Astrocyte of the hippocampus (primary cell): ENCODE results near the gene CNTN5.

Source experiments
- DNase-seq: peaks from one replicate; pipeline ENCODE4 v3.0.0; 2011; ENCODE audit warnings: low read depth, low spot score

CNTN5 gene

DNA sequence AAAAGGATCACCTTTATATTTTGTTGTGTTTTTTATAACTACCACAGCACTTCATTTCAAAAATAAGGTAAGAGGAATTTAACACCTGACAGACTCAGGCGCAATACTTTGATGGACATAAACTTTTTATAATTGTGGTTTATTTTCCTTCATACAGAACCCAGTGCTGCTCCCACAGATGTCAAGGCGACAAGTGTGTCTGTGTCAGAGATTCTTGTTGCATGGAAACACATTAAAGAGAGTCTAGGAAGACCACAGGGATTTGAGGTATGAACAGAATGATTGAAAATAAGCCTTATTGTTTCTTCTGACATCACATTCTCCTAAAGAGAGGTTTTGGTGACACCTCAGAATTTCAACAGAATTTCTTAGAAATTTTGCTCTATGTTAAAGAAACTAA lies 1287.5 kb downstream of the CNTN5 start:
- no peak for DNase-seq

DNA sequence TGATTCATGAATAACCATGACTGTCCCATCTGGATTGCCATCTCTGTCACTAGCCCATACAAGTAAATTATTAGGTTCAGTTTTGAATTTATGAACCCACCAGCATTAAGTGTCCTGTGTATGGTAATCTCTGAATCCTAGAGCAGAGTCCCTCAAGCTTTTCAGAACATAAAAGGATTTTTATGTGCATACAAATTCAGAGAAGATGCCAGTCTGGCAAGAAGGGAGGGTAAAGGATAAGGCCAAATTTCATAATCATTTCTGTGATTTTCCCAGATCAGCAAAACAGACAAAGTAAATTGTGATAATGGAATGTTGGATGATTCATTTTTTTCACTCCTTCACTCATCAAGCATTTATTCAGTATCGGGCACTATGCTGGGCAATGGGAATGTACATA lies 1295.2 kb downstream of the CNTN5 start:
- no peak for DNase-seq

DNA sequence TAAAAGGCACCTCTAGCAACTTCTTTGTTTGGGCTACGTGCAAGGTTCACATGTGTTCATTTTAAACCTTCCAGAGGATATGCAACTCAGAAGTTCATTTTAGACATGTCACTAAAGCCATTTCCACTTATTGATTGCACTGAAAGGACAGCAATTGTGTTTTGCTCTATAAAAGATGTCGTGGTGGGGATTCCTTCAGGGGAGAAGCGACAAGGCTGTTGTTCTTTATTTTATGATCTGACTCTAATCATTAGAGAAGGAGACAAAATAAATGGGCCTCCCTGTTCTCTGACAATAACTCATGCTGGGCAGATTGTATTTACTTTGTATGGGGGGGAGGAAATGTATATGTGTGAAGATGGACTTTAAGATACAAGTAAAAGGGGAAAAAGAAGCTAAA lies 1296.2 kb downstream of the CNTN5 start:
- no peak for DNase-seq

DNA sequence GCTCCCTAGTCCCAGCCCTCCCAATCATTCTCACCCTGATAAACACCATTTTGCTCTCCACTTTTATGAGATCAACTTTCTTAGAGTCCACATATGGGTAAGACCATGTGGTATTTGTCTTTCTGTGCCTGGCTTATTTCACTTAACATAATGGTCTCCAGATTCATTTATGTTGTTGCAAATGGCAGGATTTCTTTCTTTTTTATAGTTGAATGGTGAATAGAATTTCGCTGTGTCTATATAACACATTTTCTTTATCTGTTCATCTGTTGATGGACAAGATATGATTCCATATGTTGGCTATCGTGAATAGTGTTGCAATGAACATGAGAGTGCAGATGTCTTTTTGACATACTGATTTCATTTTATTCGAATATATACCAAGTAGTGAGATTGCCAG lies 1298.9 kb downstream of the CNTN5 start:
- DNase-seq: no peak

DNA sequence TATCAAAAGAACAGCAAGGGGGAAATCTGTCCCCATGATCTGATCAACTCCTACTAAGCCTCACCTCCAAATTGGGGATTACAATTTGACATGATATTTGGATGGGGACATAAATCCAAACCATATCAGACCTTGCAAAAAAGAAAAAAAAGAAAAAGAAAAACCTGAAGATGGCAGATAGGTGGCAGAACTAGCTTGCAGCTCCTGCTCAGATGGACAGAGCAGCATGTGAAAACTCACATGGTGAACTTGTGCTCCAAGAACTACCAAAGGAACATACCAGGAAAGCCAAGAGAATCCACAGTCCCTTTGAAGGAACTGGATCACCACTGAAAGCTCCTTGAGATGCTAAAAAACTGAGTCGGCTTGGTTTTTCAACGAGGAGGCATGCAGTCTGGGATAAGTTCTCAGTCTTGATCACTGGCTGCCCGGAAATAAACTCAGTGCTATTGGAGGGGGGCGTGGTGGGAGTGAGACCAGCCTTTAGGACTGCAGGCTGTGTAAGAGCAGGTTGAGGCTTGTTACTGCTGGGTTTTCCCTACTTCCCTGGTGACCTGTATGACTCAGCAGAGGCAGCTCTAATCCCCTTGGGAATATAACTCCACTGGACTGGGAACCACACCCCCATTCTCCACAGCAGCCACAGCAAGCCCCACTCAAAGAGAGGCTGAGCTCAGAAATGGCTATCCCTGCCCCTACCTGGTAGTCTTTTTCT lies 1308.0 kb downstream of the CNTN5 start:
- DNase-seq: peak; percentile 32

DNA sequence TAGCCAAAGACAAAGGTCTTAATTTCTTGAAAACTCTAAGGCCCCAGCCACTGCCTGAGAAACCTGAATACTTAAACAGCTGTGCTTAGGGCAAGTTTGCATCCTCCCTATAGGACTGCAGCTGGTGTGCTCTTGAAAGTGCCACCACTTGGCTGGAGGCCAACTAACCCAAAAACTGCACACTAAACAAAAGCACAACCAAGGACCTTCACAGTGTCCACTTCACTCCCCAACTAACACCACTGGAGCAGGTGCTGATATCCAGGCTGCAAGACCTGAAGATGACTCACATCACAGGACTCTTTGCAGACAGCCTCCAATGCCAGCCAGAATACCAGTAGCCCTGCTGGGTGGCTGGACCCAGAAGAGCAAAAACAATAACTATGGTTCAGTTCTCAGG lies 1308.6 kb downstream of the CNTN5 start:
- no peak for DNase-seq

DNA sequence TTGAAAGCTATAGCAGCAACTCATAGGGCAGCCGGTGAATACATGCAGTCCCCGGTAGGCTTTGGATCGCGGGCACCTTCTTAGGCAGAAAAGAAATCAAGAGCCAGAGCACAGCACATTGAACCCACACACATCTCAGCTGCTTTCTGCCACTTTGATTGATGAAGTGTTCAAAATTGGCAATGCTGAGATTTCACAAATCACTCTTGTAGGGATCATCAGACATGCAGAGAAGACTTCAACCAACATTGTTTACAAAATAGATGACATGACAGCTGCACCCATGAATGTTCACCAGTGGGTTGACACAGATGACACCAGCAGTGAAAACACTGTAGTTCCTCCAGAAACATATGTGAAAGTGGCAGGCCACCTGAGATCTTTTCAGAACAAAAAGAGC lies 1316.1 kb downstream of the CNTN5 start:
- no peak for DNase-seq

DNA sequence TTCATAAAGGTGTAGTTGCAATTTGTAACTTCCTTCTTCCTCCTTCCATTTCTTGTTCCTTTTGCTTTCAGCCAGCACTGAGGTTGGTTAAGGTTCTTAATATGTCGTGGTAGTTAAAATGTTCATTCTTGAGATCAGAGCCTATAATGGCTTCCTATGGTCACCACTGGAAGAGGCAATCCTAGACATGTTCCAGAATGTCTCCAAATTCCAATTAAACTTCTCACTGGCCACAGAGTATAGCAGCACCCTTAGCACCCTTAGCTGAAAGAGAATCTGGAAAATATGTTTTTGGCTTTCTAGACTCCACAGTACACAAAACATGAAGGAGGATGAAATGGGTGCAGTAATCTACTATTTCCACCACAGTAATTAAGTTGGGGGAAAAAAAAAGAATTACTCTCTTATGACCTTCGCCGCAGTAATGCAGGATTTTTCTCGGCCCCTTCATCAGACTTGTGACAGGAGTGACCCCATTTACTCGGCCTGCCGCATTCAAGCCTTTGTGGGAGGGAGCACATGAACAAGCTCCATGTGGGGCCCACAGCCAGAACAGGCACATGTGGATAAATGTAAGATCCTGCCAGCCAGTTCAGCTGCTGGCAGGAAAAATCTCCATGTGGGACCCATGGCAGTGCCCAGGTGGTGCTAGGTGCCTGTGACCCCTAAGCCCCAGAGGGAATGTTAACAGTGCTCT lies 1317.5 kb downstream of the CNTN5 start:
- DNase-seq: no peak

DNA sequence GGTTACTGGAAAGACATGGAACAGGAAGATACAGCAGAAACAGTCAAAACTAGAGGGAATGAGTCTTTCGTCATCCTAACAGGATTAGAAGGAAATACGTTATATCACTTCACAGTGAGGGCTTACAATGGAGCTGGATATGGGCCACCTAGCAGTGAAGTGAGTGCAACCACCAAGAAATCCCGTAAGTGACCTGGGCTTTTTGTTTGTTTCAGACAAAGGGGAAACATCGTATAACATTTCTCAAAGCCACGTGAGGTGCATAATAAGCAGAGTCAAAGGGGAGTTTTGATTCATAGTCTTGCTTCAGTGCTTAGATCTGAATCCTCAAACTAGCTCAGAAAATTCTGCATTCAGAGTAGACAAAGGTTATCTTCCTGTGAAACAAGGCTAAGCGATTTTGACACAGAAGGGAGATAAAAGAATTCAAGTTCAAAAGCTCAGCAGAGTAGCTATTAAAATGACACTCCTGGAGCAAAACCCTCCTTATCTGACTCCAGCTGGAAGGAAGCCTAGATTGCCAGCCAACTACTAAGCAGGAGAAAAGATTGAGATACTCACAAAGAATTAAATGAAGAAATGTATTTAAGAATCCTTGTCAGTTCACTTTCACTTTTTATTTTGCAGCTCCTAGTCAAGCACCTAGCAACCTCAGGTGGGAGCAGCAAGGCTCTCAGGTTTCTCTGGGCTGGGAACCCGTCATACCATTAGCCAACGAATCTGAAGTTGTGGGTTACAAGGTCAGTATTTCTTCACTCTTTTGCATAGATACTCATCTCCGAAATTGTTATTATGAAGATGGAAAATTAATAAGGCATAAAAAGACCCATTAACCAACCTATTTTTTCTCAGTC lies 1319.9 kb downstream of the CNTN5 start:
- peak; percentile 45 for DNase-seq

DNA sequence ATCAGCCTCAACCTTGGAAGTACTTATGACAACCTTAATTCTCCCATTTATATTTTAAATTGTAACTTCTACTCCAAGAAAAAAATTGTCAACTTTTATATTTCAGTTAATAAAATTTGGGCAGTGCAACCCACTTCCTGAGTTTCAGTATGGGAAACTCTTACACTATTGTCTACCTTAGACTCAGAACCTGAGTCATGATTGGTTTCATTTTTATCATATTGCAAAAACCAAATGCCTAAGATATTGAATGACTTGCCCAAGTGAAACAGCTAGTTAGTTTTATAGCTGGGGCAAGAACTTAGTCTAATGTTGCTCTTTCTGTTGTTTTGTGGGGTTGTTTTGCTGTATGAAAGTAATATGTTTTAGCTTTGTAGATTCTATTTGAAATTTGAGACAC lies 1332.3 kb downstream of the CNTN5 start:
- DNase-seq: no peak

DNA sequence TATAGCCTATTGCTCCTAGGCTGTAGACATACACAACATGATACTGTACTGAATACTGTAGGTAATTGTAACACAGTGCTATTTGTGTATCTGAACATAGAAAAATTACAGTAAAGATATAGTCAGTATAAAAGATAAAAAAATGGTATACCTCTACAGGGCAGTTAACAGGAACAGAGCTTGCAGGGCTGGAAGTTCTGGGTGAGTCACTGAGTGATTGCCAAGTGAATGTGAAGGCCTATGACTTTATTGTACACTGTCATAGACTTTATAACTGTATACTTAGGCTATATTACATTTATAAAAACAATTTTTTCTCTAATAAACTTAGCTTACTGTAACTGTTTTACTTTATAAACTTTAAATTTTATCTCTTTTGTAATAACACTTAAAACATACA lies 1334.0 kb downstream of the CNTN5 start:
- DNase-seq: no peak

DNA sequence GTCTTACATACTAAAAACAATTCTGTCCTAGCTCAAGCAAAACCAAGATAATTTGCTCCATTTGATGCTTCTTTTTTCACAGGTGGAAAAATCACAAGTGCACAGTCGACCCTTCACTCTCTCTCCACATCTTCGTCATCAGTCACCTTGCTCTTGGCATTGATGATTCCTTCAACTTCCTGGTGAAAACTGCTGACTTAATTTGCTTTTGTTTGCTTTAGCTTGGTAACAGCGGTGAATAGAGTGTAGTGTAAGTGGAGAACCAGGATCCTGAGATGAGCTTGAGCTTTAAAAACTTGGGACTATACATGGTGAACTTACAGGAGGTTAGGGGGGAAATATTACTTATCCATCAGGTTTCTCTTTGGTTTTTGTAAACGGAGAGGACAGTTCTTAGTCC lies 1335.3 kb downstream of the CNTN5 start:
- no peak for DNase-seq

DNA sequence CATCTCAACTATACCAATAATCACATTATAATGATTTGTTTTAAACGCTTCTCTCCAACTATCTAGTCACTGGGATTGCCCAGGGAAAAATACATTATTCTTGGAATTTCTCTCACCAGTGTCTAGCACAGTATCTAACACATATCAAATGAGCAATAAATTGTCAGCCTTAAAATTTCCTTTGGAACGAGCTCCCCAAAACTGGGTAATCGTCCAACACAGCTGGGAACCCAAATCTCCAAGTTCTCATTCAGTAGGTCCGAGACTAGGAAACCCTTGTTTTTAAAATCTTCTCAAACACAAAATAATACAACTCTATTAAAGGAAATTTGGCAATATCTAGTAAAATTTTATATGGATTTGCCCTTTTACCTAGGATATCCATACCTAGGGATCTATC lies 1338.5 kb downstream of the CNTN5 start:
- no peak for DNase-seq

DNA sequence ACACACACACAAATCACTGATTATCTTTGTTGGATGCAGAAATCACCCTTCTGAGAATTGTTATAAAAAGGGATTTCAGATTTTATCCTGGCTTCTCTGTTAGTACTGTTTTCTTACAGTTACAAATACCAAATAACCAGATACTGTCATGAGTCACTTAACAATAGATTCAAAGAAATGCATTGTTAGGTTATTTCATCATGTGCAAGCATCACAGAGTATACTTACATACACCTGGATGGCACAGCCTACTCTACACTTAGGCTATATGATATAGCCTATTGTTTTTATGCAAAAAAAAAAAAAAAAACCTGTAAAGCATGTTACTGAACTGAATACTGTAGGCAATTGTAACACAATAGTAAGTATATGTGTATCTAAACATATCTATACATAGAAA lies 1347.1 kb downstream of the CNTN5 start:
- DNase-seq: no peak

DNA sequence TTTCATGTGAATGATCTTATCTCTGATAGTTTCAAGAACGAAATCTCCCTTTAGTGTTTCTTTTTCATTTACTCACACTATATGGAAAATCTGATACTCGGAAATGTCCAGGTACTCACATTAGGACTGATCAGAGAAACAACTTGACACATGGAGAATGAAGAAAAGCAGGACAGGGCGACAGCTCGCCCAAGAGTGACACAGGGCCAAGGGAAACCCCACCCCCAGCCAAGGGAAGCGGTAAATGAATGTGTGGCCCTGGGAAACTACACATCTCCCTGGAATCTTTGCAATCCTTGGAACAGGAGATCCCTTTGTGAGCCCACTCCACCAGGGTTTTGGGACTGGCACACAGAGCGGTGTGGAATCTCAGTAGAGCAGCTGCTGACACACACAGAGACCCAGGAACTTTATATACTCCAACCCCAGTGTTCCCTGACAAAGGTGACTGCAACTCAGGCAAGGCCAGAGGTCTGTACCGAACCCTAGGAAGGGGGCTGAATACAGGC lies 1362.7 kb downstream of the CNTN5 start:
- no peak for DNase-seq

DNA sequence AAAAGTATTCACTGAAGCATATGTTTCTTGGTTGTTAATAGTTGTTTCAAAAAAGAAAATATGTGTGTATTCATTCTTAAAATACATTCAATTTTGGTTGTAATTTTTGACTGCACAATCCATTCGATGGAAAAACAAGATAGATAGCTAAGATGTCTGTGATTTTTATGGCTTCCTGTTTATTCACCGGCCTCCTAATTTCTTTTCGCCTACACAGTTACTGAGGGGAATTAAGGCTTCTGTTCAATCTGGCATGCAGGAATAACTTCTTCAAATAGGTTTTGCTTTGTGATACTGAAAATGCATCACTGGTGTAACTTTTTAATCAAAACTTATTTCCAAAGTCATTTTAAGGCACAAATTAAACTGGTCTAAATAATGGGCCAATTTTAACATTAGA lies 1375.5 kb downstream of the CNTN5 start:
- no peak for DNase-seq

DNA sequence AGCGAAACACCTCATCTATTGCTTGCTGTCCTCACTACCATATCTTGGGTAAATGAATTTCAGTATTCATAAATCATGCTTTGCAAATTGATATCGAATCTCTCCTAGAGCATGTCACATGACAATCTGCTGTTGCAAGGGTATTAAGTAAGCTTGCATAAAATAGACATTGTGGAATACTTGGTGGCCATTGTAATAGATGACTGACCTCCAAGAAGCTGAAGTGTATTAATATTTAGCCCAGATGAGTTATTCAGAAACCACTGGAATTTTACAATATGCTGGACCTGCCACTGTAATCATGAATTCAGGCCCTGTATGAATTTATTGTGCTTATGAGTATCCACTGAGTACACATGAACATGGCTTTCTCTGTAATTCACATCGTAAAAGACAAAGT lies 1376.7 kb downstream of the CNTN5 start:
- no peak for DNase-seq

DNA sequence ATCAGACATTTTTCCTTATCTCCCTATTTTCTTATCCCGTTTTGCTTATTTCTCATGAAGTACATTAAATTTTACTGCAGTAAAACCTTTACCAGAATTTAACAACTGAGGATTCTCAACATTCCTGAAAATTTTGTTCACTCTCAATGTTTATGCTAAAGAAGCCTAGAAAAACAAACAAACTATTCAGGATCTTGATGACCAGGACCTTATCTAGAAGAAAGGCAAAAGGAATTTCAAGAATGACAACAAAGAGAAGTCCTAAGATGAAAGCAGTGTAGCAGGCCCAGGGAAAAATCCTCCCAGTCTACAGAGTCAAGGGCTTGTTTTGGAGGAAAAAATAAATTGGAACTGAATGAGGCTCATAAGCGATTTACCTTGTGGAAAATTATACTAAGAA lies 1383.1 kb downstream of the CNTN5 start:
- peak; percentile 77 for DNase-seq

DNA sequence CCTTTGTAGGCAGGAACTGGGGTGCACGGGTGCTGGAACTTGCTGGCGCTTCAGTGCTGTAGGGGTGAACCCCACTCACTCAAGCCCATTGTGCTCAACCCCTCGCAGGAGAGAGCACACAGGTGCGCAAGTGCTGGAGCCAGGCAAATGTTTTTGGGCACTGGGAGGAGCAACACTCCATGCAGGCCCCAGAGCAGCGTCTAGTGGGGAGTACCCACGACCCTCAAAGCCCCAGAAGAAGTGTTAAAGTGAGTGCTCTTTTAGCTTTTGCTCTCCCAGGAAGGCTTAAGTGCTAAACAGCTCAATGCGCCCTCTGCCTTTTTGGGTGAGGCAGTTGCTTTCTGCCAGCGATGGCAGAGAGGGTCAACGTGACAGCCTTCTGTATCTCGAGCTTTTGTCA lies 1384.2 kb downstream of the CNTN5 start:
- no peak for DNase-seq
